ENCODE measurements around the gene PRKCA.

The PRKCA gene

GRCh38 chr17:66401364-66401763 is 99.0 kb downstream of the PRKCA start:
- no peak overlapping the region for H2AFZ ChIP-seq (ENCODE audit: low read depth)
- no peak overlapping the region for H3K27ac ChIP-seq
- no peaks in the 10 kb centered on the region for H3K36me3 ChIP-seq (ENCODE audit: insufficient read depth)
- H3K79me2 ChIP-seq (ENCODE audit: insufficient read depth, low read depth) = no peaks in the 10 kb centered on the region
- H3K4me1 ChIP-seq (ENCODE audit: low read depth, poor library complexity, severe bottlenecking) = peaks cover 6% of the 10 kb centered on the region
- no peaks in the 10 kb centered on the region for H4K20me1 ChIP-seq (ENCODE audit: insufficient read depth)
- H3K4me2 ChIP-seq = no peak overlapping the region
- H3K4me3 ChIP-seq (IDR thresholded peaks at IDR 0.05; ENCODE audit: insufficient read depth, low read depth, low read length) = no peak overlapping the region
- no peak for TF ChIP-seq CTCF (conservative IDR thresholded peaks at IDR 0.05; ENCODE audit: low read depth, low read length)
- no peak overlapping the region for H3K9ac ChIP-seq
- no peaks in the 10 kb centered on the region for H3K27me3 ChIP-seq (ENCODE audit: insufficient read depth, low read depth)

- no peaks in the 10 kb centered on the region for H3K27me3 ChIP-seq (ENCODE audit: insufficient read depth, low read depth)
- H3K27ac ChIP-seq = no peak overlapping the region
- no peak overlapping the region for H3K9ac ChIP-seq
- H4K20me1 ChIP-seq (ENCODE audit: insufficient read depth) = no peaks in the 10 kb centered on the region
- no peak overlapping the region for H3K4me2 ChIP-seq
- TF ChIP-seq CTCF (conservative IDR thresholded peaks at IDR 0.05; ENCODE audit: low read depth, low read length) = no peak
- no peaks in the 10 kb centered on the region for H3K79me2 ChIP-seq (ENCODE audit: insufficient read depth, low read depth)
- no peaks in the 10 kb centered on the region for H3K36me3 ChIP-seq (ENCODE audit: insufficient read depth)
- no peak overlapping the region for H2AFZ ChIP-seq (ENCODE audit: low read depth)
- H3K4me1 ChIP-seq (ENCODE audit: low read depth, poor library complexity, severe bottlenecking) = peaks cover 6% of the 10 kb centered on the region
- H3K4me3 ChIP-seq (IDR thresholded peaks at IDR 0.05; ENCODE audit: insufficient read depth, low read depth, low read length) = no peak overlapping the region
Observed at GRCh38 chr17:66403846-66404556, 101.6 kb downstream of the PRKCA start.

GRCh38 chr17:66405836-66406677 is 103.6 kb downstream of the PRKCA start:
- Histone ChIP-seq H3K27me3 (ENCODE audit: insufficient read depth, low read depth) (no peaks in the 10 kb centered on the region), H3K4me2 (no peak overlapping the region), H3K4me1 (ENCODE audit: low read depth, poor library complexity, severe bottlenecking) (no peaks in the 10 kb centered on the region), H2AFZ (ENCODE audit: low read depth) (no peak overlapping the region), H3K36me3 (ENCODE audit: insufficient read depth) (no peaks in the 10 kb centered on the region), H3K9ac (no peak overlapping the region), H4K20me1 (ENCODE audit: insufficient read depth) (no peaks in the 10 kb centered on the region), H3K4me3 (IDR thresholded peaks at IDR 0.05; ENCODE audit: insufficient read depth, low read depth, low read length) (no peak overlapping the region), H3K27ac (no peak overlapping the region), H3K79me2 (ENCODE audit: insufficient read depth, low read depth) (no peaks in the 10 kb centered on the region)
- TF ChIP-seq CTCF (conservative IDR thresholded peaks at IDR 0.05; ENCODE audit: low read depth, low read length) = no peak

GRCh38 chr17:66406701-66407644 is 104.6 kb downstream of the PRKCA start:
- H3K9ac ChIP-seq = no peak overlapping the region
- no peak overlapping the region for H3K4me2 ChIP-seq
- H2AFZ ChIP-seq (ENCODE audit: low read depth) = no peak overlapping the region
- TF ChIP-seq CTCF (conservative IDR thresholded peaks at IDR 0.05; ENCODE audit: low read depth, low read length) = no peak
- H3K4me3 ChIP-seq (IDR thresholded peaks at IDR 0.05; ENCODE audit: insufficient read depth, low read depth, low read length) = no peak overlapping the region
- H3K79me2 ChIP-seq (ENCODE audit: insufficient read depth, low read depth) = no peaks in the 10 kb centered on the region
- no peaks in the 10 kb centered on the region for H3K27me3 ChIP-seq (ENCODE audit: insufficient read depth, low read depth)
- H3K4me1 ChIP-seq (ENCODE audit: low read depth, poor library complexity, severe bottlenecking) = no peaks in the 10 kb centered on the region
- H3K36me3 ChIP-seq (ENCODE audit: insufficient read depth) = no peaks in the 10 kb centered on the region
- H4K20me1 ChIP-seq (ENCODE audit: insufficient read depth) = no peaks in the 10 kb centered on the region
- H3K27ac ChIP-seq = no peak overlapping the region
